Activated CD4-positive, alpha-beta T cell treated with anti-CD3 and anti-CD28 coated beads, Interleukin-2, amount 50 U/mL, for 16 hours (primary cell): ENCODE measurements around the gene TAF3.
"Not testable (repeated sequence)": the region's sequence is repeated elsewhere in the genome, so short reads cannot be mapped to it uniquely, and the experiment has no call there.

Source experiments
- DNase-seq: peaks from one replicate; pipeline ENCODE4 v3.0.0-alpha.2; 2020

TAF3 gene

GRCh38 chr10:7984325-7984724, 166.0 kb downstream of the TAF3 start:
- DNase-seq = no peak

GRCh38 chr10:7984896-7985295, 166.6 kb downstream of the TAF3 start:
- no peak for DNase-seq

- DNase-seq = no peak
These were observed 168.5 kb downstream of the TAF3 start for GRCh38 chr10:7986851-7987250.

- DNase-seq = no peak
These were observed 170.7 kb downstream of the TAF3 start for GRCh38 chr10:7988989-7989388.

GRCh38 chr10:7998831-7999230, 180.5 kb downstream of the TAF3 start:
- no peak for DNase-seq

- no peak for DNase-seq
These were observed 186.2 kb downstream of the TAF3 start for GRCh38 chr10:8004469-8005000.

- no peak for DNase-seq
These were observed 188.1 kb downstream of the TAF3 start for GRCh38 chr10:8006274-8006999.

- no peak for DNase-seq
These were observed 190.7 kb downstream of the TAF3 start for GRCh38 chr10:8009031-8009430.

GRCh38 chr10:8013006-8013405, 194.7 kb downstream of the TAF3 start:
- no peak for DNase-seq

- no peak for DNase-seq
These were observed 195.3 kb downstream of the TAF3 start for GRCh38 chr10:8013619-8014018.

GRCh38 chr10:8014649-8015048, 196.3 kb downstream of the TAF3 start:
- DNase-seq = no peak

GRCh38 chr10:8017277-8017676, 199.0 kb downstream of the TAF3 start:
- DNase-seq = no peak

GRCh38 chr10:8023321-8023720, 205.0 kb downstream of the TAF3 start:
- DNase-seq = no peak

GRCh38 chr10:8023851-8024250, 205.5 kb downstream of the TAF3 start:
- no peak for DNase-seq

- DNase-seq = no peak
These were observed 208.3 kb downstream of the TAF3 start for GRCh38 chr10:8026349-8027259.

- not testable (repeated sequence) for DNase-seq
These were observed 212.9 kb downstream of the TAF3 start for GRCh38 chr10:8031211-8031610.

- DNase-seq = no peak
These were observed 214.3 kb downstream of the TAF3 start for GRCh38 chr10:8032558-8032957.

GRCh38 chr10:8033812-8034465, 215.6 kb downstream of the TAF3 start:
- no peak for DNase-seq

GRCh38 chr10:8034466-8035005, 216.2 kb downstream of the TAF3 start:
- no peak for DNase-seq

GRCh38 chr10:8035006-8035640, 216.8 kb downstream of the TAF3 start:
- no peak for DNase-seq

GRCh38 chr10:8035641-8036470, 217.6 kb downstream of the TAF3 start:
- no peak for DNase-seq
